HG03066 (cell line): Measurements from ENCODE around the gene EGLN3.
"Not testable (repeated sequence)": the region's sequence is repeated elsewhere in the genome, so short reads cannot be mapped to it uniquely, and the experiment has no call there.

Experiments
- ATAC-seq: cut with Tn5 transposase; IDR thresholded peaks from one replicate; pipeline ENCODE4 v1.9.1; 2021; ENCODE audit warnings: low read depth; ENCODE audit not compliant: unreplicated experiment

Gene EGLN3

DNA sequence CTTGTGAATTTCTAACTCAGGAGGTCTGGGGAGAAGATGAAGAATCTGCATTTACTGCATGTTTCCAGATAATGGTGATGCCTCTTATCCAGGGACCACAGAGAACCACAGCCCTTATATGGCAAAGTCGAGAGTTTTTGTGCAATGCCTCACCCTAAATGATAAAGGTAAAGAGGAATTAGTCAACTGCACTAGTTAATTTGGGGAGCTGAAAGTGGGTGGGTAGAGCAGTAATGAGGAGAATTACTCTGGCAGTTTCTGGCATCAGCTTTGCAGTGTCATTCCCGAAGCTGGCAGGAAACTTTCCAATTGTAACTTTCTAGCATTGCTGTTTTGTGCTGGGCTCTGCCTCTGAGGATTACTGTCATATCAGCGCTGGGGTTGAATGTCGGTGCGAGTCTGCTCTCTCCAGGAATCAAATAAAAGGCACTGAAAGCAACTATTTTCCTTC is 10.3 kb downstream of the EGLN3 start:
- no peak for ATAC-seq

DNA sequence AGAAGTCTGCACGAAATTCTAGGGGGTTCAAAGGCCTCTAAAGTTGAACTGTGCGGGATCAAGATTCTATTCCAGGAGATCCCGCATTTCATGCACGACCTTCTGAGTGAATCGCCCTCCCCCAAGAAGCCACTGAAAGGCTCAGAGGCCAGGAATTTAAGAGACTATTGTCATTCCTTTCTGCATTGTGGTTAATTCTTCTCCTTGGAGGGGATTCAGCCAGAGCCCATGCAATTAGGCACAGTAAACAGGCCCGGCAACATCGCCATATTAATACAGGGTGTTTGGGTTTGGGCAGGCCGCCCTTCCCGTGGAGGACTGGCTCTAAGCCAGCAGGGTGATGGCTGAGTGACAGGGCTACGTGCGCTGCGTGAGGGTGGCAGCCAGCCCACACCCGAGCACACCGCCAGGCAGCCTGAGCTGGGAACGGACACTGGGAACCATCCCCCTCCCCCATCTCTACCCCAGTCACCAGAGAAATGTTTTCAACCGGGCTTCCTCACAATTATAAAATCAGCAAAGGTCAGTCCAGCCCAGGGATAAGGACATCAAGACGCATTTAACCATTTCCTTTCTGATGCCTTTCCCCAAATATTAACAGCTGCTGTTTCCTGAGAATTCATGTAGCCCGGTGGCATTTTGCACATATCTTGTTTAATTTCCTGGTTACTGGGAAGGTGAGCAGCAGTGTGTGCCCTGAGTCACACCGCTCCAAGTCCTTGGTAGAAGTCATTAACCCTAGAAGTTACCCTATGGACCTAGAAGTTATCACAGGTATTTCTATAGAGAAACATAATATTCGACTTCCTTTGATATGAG is 12.5 kb downstream of the EGLN3 start:
- ATAC-seq: peak; percentile 52

DNA sequence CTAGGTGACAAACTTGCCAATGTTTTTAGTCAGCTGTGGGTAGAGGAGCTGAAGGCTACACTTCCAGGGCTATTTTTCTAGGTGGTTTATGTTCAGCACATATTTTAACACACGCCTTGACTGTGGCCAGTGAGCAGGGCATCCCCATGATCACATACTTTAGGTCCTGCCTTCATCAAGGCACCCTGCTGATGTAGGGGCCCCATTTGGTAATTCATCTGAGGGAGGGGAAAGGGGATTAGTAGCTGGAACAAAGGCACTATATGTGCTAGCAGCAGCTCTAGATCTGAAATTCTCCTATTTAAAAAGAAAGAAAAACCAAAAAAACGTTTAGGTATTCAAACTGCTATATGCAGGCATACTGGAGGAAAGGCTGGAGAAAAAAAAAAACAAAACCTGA is 14.5 kb downstream of the EGLN3 start:
- ATAC-seq: no peak

- ATAC-seq: no peak
These were observed 15.9 kb downstream of the EGLN3 start for GRCh38 chr14:33934938-33935337.

- ATAC-seq: no peak
These were observed 16.7 kb downstream of the EGLN3 start for GRCh38 chr14:33934043-33934750.

GRCh38 chr14:33933386-33933933 is 17.4 kb downstream of the EGLN3 start:
- ATAC-seq: no peak

DNA sequence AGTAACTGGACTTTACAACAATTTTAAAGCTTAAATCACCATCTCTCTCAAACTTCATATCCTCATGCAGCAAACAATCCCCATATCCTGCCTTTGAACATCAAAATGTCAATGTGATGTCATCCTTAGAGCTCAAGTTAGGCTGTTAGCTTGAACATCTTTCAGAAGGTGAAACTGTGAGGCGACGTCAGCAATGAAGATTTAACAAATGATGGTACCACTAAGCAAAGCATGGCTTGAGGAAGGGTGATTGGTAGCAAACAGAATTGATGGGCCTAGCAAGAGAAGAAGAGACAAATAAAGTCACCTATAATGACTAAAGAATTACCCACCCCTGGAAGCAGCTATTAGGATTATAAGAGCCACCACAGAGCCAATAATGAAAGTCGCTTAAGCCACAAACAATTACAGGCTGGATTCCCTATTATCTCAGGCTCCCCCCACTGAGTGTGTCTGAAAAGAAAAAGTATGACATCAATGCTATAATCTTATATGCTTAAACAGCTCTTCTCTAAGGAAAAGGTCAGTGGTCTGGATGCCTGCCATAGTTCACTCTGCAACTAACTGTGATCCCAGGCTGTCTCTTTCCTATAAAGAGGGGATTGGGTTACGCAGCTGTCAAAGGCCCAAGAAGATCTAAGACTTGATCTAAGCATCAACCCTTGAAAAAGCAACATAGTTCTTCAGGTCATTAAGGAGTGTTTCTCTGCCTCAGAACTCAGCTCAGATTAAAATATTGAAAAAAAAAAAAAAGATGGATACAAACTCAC is 18.1 kb downstream of the EGLN3 start:
- ATAC-seq: no peak

- ATAC-seq: no peak
These were observed 18.8 kb downstream of the EGLN3 start for GRCh38 chr14:33932033-33932432.

- ATAC-seq: no peak
These were observed 19.4 kb downstream of the EGLN3 start for GRCh38 chr14:33931461-33931860.

DNA sequence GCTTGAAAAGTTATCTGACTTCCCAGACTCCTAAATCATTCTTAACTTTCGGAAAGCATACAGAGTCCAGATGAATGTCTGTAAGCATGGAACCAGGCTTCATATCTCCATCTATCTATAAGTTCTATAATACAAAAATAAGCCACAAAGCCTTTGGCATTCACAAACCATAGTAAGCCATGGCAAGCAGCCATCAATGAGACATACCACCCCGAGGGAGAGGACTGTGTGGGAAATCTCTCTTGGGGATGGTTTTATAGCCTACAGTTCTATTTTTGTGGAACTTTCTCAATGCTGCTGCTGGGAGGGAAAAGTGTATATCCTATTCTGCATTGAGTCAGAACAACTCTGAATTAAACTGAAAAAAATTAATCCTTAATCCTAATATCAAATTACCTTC is 20.4 kb downstream of the EGLN3 start:
- ATAC-seq: no peak

DNA sequence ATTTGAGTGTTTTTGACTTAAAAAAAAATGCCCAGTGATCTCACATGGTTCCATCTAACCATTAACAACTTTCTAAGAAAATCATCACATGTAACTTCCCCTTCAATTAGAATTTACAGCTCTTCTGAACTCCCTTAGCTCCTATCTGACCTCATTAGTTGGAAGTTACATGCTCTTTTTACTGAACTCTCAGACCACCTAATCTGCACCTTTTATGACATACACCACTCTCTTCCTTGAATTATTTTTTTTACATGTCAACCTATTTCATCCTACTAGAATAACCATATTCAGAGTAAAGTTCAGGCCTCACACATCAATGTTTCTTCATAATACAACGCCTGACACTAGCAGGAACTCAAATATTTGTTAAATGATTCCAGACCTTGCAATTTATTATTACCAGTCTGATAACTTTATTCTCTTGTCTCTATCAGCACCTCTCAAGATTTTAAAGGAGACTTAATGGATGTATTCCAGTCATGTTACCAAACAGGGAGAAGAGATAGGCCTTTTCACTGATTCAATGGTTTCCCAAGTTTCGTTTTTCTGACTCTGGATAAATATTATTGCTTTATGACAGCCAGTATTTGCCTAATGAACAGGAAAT is 21.0 kb downstream of the EGLN3 start:
- no peak for ATAC-seq

DNA sequence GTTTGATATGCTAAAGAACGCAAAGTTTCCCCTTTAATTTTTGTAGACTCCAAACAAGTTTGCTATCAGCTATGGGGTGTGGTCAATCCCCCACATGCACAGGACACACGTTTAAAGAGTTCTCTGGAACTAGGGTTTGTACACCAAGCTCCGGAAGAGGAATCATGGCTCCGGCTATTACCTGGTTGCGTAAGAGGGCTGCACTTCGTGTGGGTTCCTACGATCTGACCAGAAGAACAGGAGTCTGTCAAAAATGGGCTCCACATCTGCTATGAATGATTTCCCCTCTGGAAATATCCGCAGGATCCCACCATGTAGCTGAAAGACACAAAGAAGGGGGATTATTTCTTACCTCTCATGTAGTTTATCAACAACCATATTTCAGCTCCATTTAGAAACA is 22.0 kb downstream of the EGLN3 start:
- ATAC-seq: no peak

- ATAC-seq: no peak
These were observed 22.9 kb downstream of the EGLN3 start for GRCh38 chr14:33927944-33928343.

GRCh38 chr14:33926967-33927366 is 23.9 kb downstream of the EGLN3 start:
- ATAC-seq: not testable (repeated sequence)

DNA sequence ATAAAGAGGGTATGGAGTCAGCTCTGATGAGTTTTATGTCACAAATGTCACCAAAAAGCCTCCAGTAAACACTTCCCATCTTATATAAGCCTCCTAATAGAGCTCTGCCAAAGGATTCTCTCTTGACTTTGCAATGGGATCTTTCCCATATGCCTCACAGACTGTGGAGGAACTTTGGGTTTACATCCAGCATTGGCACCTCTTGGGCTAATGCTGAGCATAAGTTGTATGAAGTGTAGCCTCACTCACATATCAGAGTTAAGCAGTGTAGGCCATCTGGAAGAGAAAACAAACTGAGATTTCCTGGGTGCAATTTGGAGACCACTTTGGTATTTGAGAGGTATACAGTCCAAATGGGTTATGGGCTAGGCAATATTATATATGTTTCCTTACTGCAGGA is 24.9 kb downstream of the EGLN3 start:
- ATAC-seq: no peak

DNA sequence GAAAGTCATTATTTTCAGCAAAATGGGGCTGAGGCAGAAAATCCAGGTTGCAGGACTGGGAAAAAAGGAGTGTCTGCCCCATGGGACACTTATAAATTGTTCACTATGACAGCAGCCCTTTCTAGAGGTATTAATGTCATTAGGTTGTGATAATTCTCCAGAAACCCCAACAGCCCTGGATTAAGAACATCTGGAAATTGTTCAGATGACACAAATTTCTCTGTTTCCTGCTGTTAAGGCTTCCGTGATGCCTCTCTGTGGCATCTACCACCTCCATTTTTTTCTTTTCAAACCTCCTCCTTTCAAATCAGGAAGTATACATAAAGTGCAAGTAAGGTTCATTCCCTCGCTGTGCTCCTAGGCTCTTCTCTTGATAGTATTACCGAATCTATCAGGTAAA is 25.6 kb downstream of the EGLN3 start:
- ATAC-seq: no peak

DNA sequence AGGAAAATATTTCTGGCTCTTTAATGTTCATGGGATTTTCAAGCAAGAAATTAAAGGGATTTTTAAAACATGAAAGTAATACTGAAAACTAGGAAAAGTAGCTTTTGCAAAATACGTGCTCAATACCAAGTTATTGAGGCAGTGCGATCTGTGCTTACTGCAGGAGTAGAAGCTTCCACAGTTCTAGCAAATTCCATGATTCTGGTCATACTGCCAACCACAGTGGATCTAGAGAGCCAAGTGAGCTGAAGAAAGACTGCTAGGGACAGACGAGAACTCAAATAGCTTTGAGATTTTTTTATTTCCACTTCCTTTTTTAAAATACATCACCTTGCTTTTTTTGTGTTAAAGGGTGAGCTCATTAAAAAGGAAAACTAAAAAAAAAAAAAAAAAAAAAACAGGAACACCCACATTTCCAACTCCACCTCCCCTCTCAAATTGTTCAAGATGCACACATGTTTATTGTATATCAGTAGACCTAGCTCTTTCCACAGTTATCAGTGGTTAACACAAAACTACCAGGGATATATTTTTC is 26.2 kb downstream of the EGLN3 start:
- ATAC-seq: no peak

DNA sequence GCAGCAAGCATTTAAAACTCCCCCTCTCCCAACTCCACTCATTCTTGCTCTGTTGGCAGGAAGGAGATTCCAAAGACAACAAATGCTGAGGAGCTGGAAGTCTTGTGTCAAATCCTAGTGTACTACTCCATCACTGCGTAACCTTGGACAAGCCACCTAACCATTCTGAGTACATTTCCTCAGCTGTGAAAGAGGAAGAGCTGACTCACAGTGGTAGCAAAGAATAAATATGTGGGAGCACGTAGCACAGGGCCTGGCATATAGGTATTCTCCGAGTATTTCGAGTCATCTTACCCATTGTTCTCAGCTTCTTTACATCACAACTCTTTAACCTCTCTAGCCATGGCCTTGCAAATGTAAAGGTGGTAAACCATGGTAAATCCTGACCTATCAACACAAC is 28.7 kb downstream of the EGLN3 start:
- no peak for ATAC-seq

- no peak for ATAC-seq
These were observed 32.6 kb downstream of the EGLN3 start for GRCh38 chr14:33918256-33918655.

GRCh38 chr14:33917661-33918060 is 33.2 kb downstream of the EGLN3 start:
- ATAC-seq: no peak
